Measurements from ENCODE around the gene MAGI1. TPM values are rescaled to one million over a fixed set of nuclear protein-coding genes. Genes with fewer than 3 reads are reported as not detected.
A peak's percentile ranks its signal among the peaks of the same experiment; 100 is the strongest.

MAGI1 gene
- total RNA-seq, 4 donors from 2014 or later, result 49.5 to 72.1 (median 67.6) TPM

- no peak overlapping the region for H3K4me3 ChIP-seq
- H3K27me3 ChIP-seq, result no peaks in the 10 kb centered on the region
- no peak for DNase-seq
- no peaks in the 10 kb centered on the region for H3K9me3 ChIP-seq
- H3K27ac ChIP-seq, result no peak overlapping the region
- TF ChIP-seq, protein P1, sequence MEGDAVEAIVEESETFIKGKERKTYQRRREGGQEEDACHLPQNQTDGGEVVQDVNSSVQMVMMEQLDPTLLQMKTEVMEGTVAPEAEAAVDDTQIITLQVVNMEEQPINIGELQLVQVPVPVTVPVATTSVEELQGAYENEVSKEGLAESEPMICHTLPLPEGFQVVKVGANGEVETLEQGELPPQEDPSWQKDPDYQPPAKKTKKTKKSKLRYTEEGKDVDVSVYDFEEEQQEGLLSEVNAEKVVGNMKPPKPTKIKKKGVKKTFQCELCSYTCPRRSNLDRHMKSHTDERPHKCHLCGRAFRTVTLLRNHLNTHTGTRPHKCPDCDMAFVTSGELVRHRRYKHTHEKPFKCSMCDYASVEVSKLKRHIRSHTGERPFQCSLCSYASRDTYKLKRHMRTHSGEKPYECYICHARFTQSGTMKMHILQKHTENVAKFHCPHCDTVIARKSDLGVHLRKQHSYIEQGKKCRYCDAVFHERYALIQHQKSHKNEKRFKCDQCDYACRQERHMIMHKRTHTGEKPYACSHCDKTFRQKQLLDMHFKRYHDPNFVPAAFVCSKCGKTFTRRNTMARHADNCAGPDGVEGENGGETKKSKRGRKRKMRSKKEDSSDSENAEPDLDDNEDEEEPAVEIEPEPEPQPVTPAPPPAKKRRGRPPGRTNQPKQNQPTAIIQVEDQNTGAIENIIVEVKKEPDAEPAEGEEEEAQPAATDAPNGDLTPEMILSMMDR (IDR thresholded peaks at IDR 0.05), result no peak
- no peak for TF ChIP-seq POLR2A (IDR thresholded peaks at IDR 0.05)
- H3K4me1 ChIP-seq, result no peaks in the 10 kb centered on the region
- H3K36me3 ChIP-seq, result no peaks in the 10 kb centered on the region
Measured at GRCh38 chr3:65875393-65876027, 163.2 kb downstream of the MAGI1 start.

- Histone ChIP-seq H3K4me3 (no peak overlapping the region), H3K9me3 (no peaks in the 10 kb centered on the region), H3K4me1 (no peaks in the 10 kb centered on the region), H3K36me3 (no peaks in the 10 kb centered on the region), H3K27ac (no peak overlapping the region), H3K27me3 (no peaks in the 10 kb centered on the region)
- TF ChIP-seq POLR2A (IDR thresholded peaks at IDR 0.05), result no peak
- TF ChIP-seq, protein P1 (IDR thresholded peaks at IDR 0.05), result no peak
- DNase-seq, result no peak
Measured at GRCh38 chr3:65873869-65874268, 164.8 kb downstream of the MAGI1 start.

- no peaks in the 10 kb centered on the region for H3K27me3 ChIP-seq
- TF ChIP-seq, protein P1 (IDR thresholded peaks at IDR 0.05), result no peak
- no peak for TF ChIP-seq POLR2A (IDR thresholded peaks at IDR 0.05)
- H3K9me3 ChIP-seq, result no peaks in the 10 kb centered on the region
- no peak overlapping the region for H3K4me3 ChIP-seq
- H3K36me3 ChIP-seq, result no peaks in the 10 kb centered on the region
- no peaks in the 10 kb centered on the region for H3K4me1 ChIP-seq
- H3K27ac ChIP-seq, result no peak overlapping the region
- no peak for DNase-seq
Measured at GRCh38 chr3:65873028-65873427, 165.7 kb downstream of the MAGI1 start.

GRCh38 chr3:65871305-65872141, 167.2 kb downstream of the MAGI1 start:
- peak in 2 of 3 donors; percentile 56 to 58 for DNase-seq
- no peaks in the 10 kb centered on the region for H3K4me1 ChIP-seq
- H3K27ac ChIP-seq, result no peak overlapping the region
- H3K9me3 ChIP-seq, result no peaks in the 10 kb centered on the region
- TF ChIP-seq, protein P1 (IDR thresholded peaks at IDR 0.05), result no peak
- no peak for TF ChIP-seq POLR2A (IDR thresholded peaks at IDR 0.05)
- no peak overlapping the region for H3K4me3 ChIP-seq
- no peaks in the 10 kb centered on the region for H3K27me3 ChIP-seq
- H3K36me3 ChIP-seq, result no peaks in the 10 kb centered on the region

DNA sequence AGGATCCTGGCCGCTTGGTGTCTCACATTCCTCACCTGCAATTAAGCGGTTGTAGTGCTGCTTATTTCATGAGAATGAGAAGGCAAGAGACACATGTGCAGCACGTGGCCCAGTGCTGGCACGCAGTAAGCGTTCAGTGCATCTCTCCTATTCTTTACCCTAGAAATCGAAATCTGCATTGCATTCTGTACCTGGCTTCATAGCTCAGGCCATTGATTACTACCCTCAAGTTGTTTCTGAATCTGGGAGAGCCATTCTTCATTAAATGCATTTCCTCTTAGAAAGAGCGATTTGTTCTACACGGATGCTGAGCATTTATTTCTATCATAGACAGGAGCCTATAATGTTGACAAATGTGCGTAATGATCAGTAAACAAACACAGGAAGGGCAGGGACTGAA, 168.9 kb downstream of the MAGI1 start:
- no peak for DNase-seq
- TF ChIP-seq POLR2A (IDR thresholded peaks at IDR 0.05), result no peak
- TF ChIP-seq, protein P1 (IDR thresholded peaks at IDR 0.05), result no peak
- H3K4me1 ChIP-seq, result no peaks in the 10 kb centered on the region
- H3K36me3 ChIP-seq, result no peaks in the 10 kb centered on the region
- no peak overlapping the region for H3K27ac ChIP-seq
- no peaks in the 10 kb centered on the region for H3K9me3 ChIP-seq
- no peaks in the 10 kb centered on the region for H3K27me3 ChIP-seq
- no peak overlapping the region for H3K4me3 ChIP-seq
